ENCODE results near the gene ZNF653. TPM values are rescaled to one million over a fixed set of nuclear protein-coding genes. Genes with fewer than 3 reads are reported as not detected.
"Not testable (repeated sequence)": the region's sequence is repeated elsewhere in the genome, so short reads cannot be mapped to it uniquely, and the experiment has no call there.

The ZNF653 gene
- total RNA-seq, 1 donor = 12.4 TPM

- no peak for DNase-seq (ENCODE audit: low read depth in 2 of 3, low spot score in 2 of 3)
Measured at GRCh38 chr19:11483366-11484111, 22.1 kb downstream of the ZNF653 start.

GRCh38 chr19:11482384-11483050 is 23.1 kb downstream of the ZNF653 start:
- DNase-seq (ENCODE audit: low read depth in 2 of 3, low spot score in 2 of 3) = peak; percentile 80 to 93 (median 93)

DNA sequence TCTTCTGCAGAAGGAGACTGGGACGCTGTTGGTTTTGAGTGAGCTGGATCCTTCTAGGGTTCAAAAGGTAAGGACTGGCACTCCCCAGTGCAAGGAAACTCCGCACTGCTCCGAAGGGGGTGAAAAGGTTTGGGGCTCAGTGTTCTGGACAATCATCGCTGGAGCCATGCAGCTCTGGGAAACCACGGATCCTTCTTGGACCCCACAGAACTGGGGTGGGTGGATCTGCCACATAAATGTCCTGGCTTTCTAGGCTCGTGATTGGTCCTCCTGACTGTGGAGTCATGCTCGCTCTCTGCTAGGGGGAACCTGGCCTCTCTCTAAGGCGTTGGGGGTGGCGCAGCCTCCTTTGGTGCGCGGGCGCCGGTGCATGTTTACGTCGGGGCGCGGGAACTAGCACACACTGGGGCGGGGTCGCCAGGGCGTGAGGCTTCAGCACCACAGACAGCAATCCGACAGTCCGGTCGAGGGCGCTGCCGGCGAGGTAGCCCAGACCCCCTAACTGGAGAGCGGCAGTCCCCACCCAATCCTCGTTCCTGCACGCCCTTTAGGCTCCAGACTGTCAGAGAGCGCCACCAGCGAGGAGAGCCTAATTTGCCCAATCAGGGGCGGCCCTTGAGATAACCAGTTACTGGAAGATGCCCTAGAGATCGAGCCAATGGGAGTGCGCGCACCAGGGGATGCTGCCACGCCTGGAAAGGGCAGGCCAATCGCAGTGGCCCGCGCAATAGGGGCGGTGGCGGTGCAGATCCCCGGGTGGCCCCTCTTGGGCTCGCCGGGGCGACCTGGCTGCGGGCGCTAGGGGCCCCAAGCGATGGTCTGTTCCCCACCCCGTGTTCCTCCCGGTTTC is 23.9 kb downstream of the ZNF653 start:
- DNase-seq (ENCODE audit: low read depth in 2 of 3, low spot score in 2 of 3) = peak in 2 of 3 donors; percentile 89 to 95

DNA sequence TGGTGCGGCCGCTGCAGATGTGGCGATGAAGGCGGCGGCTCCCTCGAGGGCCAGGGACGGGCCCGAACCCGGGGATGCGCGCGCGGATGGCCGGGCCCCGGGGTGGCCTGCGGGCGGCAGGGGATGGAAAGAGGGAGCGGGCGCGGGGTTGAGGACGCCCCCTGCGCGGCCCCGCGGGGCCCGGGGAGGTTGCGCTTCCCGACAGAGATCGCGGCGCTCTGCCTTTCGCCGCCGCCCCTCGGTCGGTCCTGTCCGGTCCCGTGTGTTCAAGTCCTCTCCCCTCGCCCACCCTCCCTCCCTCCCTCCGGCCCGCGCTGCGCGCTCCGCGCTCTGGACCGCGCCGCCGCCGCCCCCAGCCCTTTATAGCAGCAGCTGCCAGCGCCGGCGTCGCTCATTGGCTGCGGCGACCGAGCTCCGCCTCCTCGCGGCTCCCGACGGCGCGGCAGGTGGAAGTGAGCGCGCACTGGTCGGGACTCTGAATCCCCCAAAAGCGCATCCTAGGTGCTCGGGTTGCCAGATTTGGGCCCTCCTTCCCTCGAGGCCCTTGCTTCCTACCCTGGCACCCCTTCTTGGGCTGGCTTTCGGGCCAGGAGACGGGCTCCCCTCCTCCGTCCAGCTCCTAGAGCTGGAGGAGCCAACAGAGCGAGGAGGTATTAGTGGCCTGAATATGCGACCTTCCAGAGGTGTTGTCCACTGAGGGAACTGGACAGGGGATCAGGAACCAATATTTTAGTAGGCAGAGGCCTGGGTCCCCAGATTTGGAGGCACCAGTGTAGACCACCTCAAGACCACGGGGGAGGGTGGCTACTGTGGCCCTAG is 24.7 kb downstream of the ZNF653 start, which contains the start of gene ELAVL3:
Gene ELAVL3 (minus strand): TSS at position 332 of the 819 bp plus-strand sequence. CDS start 438 bp downstream, outside the sequence.
- DNase-seq (ENCODE audit: low read depth in 2 of 3, low spot score in 2 of 3) = no peak

- no peak for DNase-seq (ENCODE audit: low read depth in 2 of 3, low spot score in 2 of 3)
Measured at GRCh38 chr19:11479898-11480714, 25.5 kb downstream of the ZNF653 start.

DNA sequence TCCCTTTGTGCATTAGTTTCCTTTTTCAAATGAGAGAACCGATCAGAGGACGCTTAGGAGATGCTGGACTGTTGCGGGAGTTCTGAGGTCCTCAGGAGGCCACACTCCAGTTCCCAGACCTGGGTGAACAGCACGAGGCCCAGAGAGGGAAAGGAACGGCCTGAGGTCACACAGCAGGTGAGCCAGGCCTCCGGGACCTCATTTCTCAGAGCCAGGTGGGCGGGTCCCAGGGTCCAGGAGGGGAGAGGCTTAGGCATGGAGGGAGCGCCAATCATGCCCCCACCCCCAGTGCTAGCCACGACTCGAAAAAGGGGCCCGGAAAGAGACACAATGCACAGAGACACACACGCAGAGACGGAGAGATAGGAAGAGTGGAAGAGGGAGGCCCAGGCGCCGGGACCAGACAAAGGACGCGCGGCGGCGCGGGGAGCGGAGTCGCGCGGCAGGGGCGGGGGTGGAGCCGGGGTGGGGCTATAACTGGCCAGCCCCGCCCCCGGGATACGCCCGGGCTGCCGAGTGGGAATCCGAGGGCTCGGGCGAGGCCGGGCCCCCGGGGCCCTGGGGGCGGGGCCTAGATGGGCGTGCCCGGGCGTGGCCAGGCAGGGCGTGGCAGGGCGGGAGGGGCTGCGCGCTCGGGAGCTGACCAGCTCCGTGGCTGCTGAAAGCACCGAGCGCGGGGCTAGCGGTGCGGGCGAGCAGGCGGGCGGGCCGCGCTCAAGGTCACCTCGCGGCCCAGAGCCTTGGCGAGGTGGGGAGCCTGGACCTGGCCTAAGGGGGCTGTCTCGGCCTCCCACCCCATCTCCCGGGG is 26.3 kb downstream of the ZNF653 start:
- DNase-seq (ENCODE audit: low read depth in 2 of 3, low spot score in 2 of 3) = peak in 1 of 3 donors; percentile 29

- DNase-seq (ENCODE audit: low read depth in 2 of 3, low spot score in 2 of 3) = peak in 1 of 3 donors; percentile 26
Measured at GRCh38 chr19:11478167-11479089, 27.2 kb downstream of the ZNF653 start.

- no peak for DNase-seq (ENCODE audit: low read depth in 2 of 3, low spot score in 2 of 3)
Measured at GRCh38 chr19:11475861-11476260, 29.8 kb downstream of the ZNF653 start.

- DNase-seq (ENCODE audit: low read depth in 2 of 3, low spot score in 2 of 3) = not testable (repeated sequence)
Measured at GRCh38 chr19:11475343-11475742, 30.3 kb downstream of the ZNF653 start.

GRCh38 chr19:11473725-11474124 is 31.9 kb downstream of the ZNF653 start:
- DNase-seq (ENCODE audit: low read depth in 2 of 3, low spot score in 2 of 3) = no peak

- DNase-seq (ENCODE audit: low read depth in 2 of 3, low spot score in 2 of 3) = not testable (repeated sequence)
Measured at GRCh38 chr19:11468266-11468845, 37.3 kb downstream of the ZNF653 start.

DNA sequence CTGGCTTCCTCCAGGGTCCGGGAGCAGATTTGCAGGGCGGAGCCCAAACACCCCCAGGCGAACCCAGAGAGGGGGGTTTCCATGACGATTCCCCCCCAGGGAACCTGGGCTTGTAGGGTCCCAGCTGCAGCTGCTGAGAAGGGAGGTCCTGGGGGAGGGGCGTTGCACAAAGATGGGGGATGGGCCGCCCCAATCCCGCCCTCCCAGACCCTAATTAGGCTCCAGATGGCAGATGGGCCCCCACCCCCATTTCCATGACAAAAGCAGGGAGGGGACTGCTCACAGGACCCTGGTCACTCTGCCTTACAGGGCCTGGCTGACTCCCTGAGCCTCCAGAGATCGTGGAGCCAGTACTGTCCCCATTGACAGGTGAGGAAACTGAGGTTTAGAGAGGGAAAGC is 40.0 kb downstream of the ZNF653 start:
- no peak for DNase-seq (ENCODE audit: low read depth in 2 of 3, low spot score in 2 of 3)

- no peak for DNase-seq (ENCODE audit: low read depth in 2 of 3, low spot score in 2 of 3)
Measured at GRCh38 chr19:11464333-11465265, 41.0 kb downstream of the ZNF653 start.

DNA sequence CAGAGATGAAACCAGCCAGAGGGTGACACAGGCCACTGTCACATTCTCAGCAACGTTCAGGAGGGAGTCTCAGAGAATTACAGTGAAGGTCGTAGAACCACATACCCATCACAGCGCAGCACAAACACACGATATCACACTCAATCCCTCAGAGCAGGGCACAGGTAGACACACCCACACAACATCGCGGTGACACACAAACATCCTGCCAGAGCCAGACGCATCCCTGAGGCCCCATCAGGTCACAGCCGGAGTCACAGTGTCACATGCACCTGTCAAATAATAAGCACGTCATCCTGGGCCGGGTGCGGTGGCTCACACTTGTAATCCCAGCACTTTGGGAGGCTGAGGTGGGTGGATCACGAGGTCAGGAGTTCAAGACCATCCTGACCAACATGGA is 42.2 kb downstream of the ZNF653 start:
- DNase-seq (ENCODE audit: low read depth in 2 of 3, low spot score in 2 of 3) = no peak

DNA sequence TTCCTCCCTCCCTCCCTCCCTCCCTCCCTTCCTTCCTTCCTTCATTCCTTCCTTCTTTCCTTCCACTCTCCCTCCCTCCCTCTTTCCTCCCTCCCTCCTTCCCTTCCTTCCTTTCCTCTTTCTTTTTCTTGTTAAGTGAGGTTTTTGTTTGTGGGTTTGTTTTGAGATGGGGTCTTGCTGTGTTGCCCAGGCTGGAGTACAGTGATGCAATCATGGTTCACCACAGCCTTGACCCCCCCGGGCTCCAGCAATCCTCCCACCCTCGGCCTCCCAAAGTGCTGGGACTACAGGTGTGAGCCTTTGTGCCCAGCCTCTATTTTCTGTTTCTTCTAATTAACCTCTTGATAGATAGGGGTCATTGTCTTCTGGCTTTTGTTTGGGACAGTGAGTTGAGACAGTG is 44.2 kb downstream of the ZNF653 start:
- DNase-seq (ENCODE audit: low read depth in 2 of 3, low spot score in 2 of 3) = no peak

DNA sequence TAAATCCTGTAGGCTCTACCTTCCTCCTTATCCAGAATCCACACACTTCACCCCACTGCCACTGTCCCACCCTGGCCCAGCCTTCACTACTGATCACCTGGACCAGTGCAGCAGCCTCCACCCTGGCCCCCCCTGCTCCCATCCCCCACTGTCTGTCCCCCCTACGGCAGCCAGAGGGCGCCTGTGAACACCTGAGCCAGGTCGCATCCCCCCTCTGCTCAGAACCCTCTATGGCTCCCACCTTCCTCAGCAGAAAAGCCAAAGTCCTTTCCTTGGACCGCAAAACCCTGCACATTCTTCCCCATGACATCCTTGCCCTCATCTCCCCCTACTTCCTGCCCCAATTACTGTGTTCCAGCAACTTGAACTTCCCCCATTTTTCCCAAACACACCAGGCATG is 45.4 kb downstream of the ZNF653 start:
- no peak for DNase-seq (ENCODE audit: low read depth in 2 of 3, low spot score in 2 of 3)

Measured in hematopoietic multipotent progenitor cell (in vitro differentiated cells).